AG09319 (cell line): Measurements from ENCODE around the gene DUSP10.
A peak's percentile ranks its signal among the peaks of the same experiment; 100 is the strongest.

Experiments used
- DNase-seq: peaks from one replicate; pipeline ENCODE4 v3.0.0-alpha.2; 2010; ENCODE audit warnings: low read depth; ENCODE audit errors: extremely low read depth
- TF ChIP-seq, protein P1 (sequence below): IDR thresholded peaks from 2 replicates; pipeline ENCODE4 v1.5.1; 2011; ENCODE audit warnings: low read depth, mild to moderate bottlenecking, inconsistent platforms, low read length, moderate library complexity

The DUSP10 gene

GRCh38 chr1:221742555-221743415 is 896 bp upstream of the DUSP10 start:
- TF ChIP-seq, protein P1, sequence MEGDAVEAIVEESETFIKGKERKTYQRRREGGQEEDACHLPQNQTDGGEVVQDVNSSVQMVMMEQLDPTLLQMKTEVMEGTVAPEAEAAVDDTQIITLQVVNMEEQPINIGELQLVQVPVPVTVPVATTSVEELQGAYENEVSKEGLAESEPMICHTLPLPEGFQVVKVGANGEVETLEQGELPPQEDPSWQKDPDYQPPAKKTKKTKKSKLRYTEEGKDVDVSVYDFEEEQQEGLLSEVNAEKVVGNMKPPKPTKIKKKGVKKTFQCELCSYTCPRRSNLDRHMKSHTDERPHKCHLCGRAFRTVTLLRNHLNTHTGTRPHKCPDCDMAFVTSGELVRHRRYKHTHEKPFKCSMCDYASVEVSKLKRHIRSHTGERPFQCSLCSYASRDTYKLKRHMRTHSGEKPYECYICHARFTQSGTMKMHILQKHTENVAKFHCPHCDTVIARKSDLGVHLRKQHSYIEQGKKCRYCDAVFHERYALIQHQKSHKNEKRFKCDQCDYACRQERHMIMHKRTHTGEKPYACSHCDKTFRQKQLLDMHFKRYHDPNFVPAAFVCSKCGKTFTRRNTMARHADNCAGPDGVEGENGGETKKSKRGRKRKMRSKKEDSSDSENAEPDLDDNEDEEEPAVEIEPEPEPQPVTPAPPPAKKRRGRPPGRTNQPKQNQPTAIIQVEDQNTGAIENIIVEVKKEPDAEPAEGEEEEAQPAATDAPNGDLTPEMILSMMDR, result peak; percentile 10
- DNase-seq, result peak; percentile 43

GRCh38 chr1:221740993-221741702 is 741 bp downstream of the DUSP10 start:
- TF ChIP-seq, protein P1, result no peak; the same call in 1 of the 2 replicates
- DNase-seq, result no peak

- no peak for DNase-seq
- TF ChIP-seq, protein P1, result no peak
These were observed 1.4 kb downstream of the DUSP10 start for GRCh38 chr1:221740369-221740992.

DNA sequence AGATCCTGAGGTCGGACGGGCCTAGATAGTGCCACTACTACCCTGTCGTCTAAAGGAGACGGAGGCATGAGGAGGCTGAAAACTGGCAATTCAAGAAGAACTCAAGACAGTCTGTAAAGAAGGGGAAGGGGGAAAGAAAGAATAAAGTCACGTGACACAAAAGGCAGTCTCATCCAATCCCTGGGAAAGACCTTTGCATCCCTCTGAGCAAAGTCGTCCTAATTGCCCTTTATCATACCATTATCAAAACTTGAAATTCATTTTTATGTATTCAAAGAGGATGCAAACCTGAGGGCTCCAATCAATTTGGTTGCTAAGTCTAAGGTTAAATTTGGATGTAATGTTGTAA is 2.2 kb downstream of the DUSP10 start:
- TF ChIP-seq, protein P1, result no peak
- DNase-seq, result no peak

GRCh38 chr1:221739018-221739676 is 2.7 kb downstream of the DUSP10 start:
- TF ChIP-seq, protein P1, result no peak
- no peak for DNase-seq

- DNase-seq, result no peak
- TF ChIP-seq, protein P1, result no peak
These were observed 5.2 kb downstream of the DUSP10 start for GRCh38 chr1:221736714-221737113.
